HG02571 (cell line): ENCODE data around the gene MEGF6.
"Not testable (repeated sequence)": the region's sequence is repeated elsewhere in the genome, so short reads cannot be mapped to it uniquely, and the experiment has no call there.

Source experiments
- ATAC-seq: cut with Tn5 transposase; IDR thresholded peaks from one replicate; pipeline ENCODE4 v1.9.1; 2021; ENCODE audit warnings: mild to moderate bottlenecking, moderate library complexity; ENCODE audit not compliant: unreplicated experiment

The MEGF6 gene

DNA sequence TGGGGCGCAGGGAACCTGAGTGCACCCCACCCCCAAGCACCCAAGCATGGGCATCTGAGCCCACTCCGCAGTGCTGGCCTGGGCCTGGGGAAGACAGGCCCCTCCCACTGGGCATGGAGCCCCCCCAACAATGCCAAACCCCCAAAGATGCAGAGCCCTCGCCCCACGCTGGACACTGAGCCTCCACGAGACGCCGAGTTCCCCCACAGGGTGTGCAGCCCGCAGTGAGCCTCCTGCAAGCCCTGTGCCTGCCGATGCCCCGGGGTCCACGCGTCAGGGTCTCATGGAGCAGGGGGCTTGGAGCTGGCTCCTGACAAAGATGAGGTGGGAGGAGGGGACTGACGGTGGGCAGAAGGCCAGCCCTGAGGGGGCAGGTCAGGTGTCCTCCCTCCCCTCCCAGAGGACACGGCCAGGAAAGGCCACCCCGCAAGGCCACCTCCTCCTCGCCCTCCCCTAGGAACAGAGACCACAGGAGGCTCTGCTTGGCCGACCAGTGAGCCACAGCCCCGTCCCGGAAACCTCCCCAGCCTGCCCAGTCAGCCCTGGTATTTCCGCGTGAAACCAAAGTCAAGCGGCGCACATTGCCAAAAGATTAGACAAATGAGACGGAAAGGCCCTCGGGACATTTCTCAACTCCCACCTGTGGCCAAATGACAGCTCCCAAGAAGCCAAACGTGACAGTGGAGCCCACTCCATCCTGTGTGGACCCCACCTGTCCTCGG is 33.4 kb downstream of the MEGF6 start:
- ATAC-seq: no peak

DNA sequence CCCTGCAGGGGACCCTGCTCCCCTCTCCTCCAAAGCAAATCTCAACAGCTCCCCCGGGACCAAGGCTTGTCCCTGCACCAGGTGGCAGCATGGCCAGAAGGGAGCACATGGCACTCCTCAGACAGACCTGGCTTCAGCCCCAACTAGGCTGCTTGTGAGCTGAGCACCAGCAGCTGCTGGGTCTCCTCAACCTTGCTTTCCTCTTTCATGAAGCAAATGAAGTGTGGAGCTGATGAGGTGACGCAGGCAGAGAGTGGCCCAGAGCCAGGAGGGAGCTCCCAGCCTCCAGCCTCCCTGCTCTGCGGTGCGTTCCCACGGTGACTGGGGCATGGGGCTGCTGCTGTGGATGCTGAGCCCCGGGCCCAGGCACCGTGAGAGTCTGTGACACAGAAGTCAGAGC is 34.0 kb downstream of the MEGF6 start:
- ATAC-seq: no peak

GRCh38 chr1:3575993-3576392 is 35.3 kb downstream of the MEGF6 start:
- no peak for ATAC-seq

DNA sequence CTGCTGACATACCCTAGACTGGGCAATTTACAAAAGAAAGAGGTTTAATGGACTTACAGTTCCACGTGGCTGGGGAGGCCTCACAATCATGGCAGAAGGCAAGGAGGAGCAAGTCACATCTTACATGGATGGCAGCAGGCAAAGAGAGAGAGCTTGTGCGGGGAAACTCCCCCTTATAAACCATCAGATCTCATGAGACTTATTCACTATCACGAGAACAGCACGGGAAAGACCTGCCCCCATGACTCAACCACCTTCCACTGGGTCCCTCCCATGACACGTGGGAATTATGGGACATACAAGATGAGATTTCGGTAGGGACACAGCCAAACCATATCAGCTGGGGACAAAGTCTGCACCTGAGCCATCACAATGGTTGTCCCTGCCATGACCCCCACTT is 35.8 kb downstream of the MEGF6 start:
- ATAC-seq: not testable (repeated sequence)

- ATAC-seq: no peak
Observed at GRCh38 chr1:3573500-3573899, 37.8 kb downstream of the MEGF6 start.

GRCh38 chr1:3572638-3573037 is 38.7 kb downstream of the MEGF6 start:
- not testable (repeated sequence) for ATAC-seq

DNA sequence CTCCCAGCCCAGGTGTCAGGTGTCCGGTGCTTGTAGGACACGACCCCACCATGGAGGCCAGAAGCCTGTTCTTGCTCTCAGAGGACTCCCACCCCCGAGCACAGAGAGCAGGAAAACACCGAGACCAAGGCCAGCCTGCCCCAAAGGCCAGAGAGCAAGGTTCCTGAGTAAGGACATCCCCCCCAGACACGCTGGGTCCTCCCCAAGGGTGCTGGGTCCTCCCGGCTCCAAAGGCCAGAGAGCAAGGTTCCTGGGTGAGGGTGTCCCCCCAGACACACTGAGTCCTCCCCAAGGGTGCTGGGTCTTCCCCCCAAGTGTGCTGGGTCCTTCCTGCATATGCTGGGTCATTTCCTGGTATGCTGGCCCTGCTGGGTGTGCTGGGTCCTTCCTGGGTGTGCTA is 40.0 kb downstream of the MEGF6 start:
- ATAC-seq: no peak

DNA sequence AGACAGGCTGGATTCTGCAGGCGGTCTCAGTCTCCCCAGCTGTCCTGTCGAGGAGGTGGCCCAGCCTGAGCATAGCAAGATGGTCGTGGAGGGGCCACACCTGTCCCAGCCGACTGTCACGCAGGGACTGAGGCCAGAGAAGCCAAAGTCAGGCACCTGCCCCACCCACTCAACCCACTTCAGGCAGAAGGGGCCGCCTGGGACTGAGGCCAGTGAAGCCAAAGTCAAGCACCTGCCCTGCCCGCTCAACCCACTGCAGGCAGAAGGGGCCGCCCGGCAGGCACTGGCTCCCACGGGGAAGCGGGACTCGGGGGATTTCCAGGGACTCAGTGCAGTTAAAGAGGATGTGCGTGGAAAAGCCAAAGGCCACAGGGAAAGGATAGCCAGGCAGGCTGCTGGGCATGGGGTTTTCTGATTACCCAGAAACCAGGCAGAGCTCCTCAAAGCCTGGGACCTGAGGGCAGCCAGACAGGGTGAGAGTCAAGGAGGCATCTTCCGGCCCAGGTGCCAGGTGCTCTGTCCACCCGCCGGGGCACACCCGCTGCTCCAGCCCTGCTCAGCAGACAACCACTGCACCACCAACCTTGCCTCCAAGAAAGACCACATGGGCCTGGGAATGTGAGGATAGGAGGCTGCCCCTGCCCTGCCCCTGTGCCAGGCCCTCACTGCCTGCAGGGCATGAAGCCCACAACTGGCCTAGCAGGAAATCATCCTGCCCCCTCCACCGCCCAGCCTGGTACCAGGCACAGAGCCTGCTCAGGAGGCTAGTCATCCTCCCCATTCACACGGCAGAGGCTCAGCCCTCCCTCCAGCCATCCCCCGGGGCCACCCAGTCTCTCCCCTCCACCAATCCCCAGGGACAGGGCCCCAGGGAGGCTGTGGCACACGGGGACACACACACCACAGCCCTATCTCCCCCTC is 41.0 kb downstream of the MEGF6 start:
- ATAC-seq: no peak

- no peak for ATAC-seq
Observed at GRCh38 chr1:3569436-3569835, 41.9 kb downstream of the MEGF6 start.

DNA sequence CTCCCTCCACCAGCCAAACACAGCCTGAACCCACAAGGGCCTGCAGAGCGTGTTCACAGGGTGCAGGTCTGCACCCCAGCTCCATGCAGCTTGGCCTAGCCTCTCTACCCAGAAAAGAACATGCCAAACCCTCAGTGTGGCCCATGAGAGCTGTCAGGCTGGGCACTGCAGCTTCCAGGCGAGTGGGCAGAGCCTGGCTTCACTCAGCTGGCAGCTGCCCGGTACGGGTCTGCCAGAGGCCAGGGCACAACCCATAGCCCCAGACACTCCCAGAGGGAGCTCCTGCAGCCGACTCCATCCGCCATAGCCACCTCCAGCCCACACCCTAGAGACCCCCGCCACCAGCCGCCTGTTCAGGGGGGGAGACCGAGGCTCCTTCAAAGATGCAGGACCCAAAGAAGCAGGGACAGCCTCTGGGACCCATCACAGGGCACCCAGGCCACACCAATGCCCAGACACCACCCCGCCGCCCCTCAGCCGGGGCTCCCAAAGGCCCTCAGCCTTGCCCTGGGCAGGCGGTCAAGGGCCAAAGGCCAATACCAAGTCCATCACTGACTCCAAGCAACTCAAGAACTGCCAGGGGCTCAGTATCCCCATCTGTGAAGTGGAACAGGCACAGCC is 42.4 kb downstream of the MEGF6 start:
- ATAC-seq: no peak

GRCh38 chr1:3566951-3567804 is 44.1 kb downstream of the MEGF6 start:
- no peak for ATAC-seq

GRCh38 chr1:3566003-3566885 is 45.1 kb downstream of the MEGF6 start:
- no peak for ATAC-seq

DNA sequence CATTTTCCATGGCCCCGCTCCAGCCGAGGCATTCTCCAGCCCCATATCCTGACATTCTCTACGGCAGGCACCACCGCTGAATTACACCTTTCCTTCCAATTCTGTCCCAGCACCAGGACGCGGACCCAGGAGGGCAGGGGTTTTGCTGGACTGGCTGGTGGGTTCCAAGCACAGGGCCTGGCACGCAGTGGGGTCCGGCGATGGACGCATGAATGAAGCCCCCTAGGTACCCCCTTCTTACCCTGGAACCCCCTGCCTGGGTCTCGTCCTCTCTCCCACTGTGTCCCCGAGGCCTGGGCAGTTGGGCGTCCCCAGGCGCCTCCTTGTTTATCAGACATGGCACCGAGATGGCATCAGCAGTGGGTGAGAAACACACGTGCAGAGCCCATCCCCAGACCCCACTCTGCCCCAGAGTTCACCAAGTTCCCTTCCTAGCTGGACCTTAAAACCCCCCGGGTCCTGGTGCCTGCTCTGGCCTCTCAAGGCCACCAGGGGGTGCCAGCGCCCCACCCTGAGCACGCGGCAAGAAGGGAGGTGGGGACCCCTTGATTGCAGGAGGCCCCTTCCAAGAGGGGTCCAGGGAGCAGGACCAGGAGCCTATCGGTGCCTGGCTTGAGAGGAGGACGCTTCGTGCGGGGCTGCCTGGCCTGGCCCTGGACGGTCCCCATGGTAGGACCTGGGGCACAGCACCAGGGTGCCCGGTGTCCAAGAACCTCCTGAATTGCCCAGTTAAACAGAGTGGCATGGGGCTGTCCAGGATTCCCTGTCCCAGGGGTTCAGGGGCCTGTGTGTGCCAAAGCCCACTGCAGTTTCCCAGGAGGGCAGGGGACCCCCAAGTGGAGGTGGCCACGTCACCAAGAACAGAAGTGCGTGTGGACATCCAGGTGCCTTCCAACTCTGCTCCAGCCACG is 46.1 kb downstream of the MEGF6 start:
- no peak for ATAC-seq

DNA sequence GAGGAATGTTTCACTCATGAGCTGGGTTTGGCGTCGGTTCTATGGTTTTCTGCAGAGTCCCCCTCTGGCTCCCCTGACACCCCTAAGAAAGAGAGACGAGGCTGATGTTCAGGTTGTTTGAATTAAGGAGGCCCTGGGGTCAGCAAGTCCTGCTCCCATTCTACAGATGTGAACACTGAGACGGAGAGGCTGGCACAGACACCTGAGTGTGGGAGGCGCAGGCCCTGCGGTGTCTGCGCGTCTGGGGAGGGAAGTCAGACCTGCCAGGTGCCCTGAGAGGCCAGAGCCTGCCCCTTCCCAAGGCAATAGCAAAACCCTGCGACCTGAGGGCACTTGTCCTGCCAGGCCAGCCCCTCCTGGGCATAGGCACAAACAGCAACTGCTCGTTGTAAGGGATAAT is 47.7 kb downstream of the MEGF6 start:
- ATAC-seq: no peak

DNA sequence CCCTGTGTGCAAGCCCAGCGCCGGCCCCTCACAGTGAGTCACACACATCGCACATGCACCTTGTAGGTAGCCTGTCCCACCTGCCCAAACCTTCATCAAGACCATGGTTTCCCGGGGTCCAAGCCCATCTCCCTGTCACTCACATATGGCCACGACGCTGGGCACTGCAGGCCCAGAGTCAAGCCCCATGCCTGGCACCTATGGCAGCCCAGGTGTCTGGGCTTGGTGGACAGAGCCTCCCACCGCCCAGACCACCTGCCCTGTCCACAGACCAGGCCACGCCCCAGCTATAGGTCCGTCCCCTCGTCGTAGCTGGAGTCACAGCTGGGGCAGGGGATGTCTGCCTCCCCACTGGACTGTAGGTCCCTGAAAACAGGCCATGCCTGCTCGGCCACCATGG is 48.2 kb downstream of the MEGF6 start:
- ATAC-seq: no peak

DNA sequence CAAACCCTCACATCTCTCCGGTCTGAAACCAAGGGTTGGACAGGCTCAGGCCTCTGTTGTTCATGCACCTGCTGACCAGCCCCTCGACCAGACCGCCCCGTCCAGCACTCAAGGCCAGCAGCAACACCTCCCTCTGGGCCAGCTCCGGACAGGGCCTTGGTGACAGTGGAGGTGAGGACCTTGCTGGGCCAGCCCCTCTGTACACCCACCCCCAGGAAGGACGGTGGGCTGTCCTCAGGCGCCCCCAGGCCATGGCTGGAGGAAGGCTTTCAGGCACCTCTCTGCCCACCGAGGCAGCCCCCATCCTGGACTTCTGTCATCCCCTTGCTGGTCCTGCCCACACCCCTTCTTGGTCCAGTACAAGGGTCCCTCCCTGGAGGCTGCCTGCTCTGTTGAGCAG is 48.6 kb downstream of the MEGF6 start:
- no peak for ATAC-seq

- no peak for ATAC-seq
Observed at GRCh38 chr1:3561702-3562101, 49.6 kb downstream of the MEGF6 start.

DNA sequence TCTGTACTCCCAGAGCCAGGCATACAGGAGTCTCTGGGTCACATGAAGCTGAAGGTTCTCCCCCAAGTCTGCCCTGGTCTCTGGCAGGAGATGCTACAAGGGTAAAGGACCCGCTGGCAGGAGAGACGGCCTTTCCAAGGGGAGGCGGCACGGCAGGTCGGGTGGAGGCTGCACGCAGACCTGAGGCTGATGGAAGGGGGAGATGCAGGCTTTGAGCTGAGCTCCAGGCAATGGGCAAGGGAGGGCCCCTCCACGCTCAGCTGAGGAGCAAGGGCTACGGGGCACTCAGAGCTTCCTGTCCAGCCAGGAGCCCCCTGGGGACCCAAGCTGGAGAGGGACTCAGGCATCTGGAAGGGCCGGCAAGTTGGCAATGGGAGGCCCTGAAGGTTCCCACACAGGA is 50.3 kb downstream of the MEGF6 start:
- ATAC-seq: no peak
